PFSK-1 (cell line): ENCODE measurements around the gene HCN2.

Source experiments
- FOXP2 ChIP-seq: optimal IDR thresholded peaks from 2 replicates; pipeline ENCODE3; 2011; ENCODE audit warnings: borderline replicate concordance, control low read depth, inconsistent platforms; ENCODE audit not compliant: insufficient read depth; ENCODE audit errors: extremely low read length, extremely low read depth
- POLR2AphosphoS5 ChIP-seq: IDR thresholded peaks from 2 replicates; pipeline ENCODE4 v1.6.1; 2012; ENCODE audit warnings: low read depth, mild to moderate bottlenecking, control low read depth, low read length, moderate library complexity
- REST ChIP-seq, 2 experiments: IDR thresholded peaks; 2 replicates each; pipeline versions ENCODE4 v1.6.1 to v1.8.0; 2011 to 2012; ENCODE audit warnings: low read depth in 2 of 2, low read length in 2 of 2, control low read depth in 1 of 2, inconsistent platforms in 1 of 2, mild to moderate bottlenecking in 1 of 2, moderate library complexity in 1 of 2; ENCODE audit not compliant: insufficient read depth in 1 of 2
- SIN3A ChIP-seq: IDR thresholded peaks from 2 replicates; pipeline ENCODE4 v1.6.1; 2012; ENCODE audit warnings: mild to moderate bottlenecking, low read length, moderate library complexity, borderline replicate concordance; ENCODE audit not compliant: insufficient read depth
- TAF1 ChIP-seq: IDR thresholded peaks from 2 replicates; pipeline ENCODE4 v1.6.1; 2012; ENCODE audit warnings: low read length, control low read depth, borderline replicate concordance; ENCODE audit not compliant: insufficient read depth

The HCN2 gene

GRCh38 chr19:660793-661426, 71.2 kb downstream of the HCN2 start:
- TF ChIP-seq POLR2AphosphoS5 (no peak), SIN3A (no peak), FOXP2 (no peak), TAF1 (no peak), REST (IDR thresholded peaks at IDR 0.05; ENCODE audit: insufficient read depth in 1 of 2, low read depth in 2 of 2, low read length in 2 of 2) (no peak)

- TF ChIP-seq TAF1 (no peak), REST (IDR thresholded peaks at IDR 0.05; ENCODE audit: insufficient read depth in 1 of 2, low read depth in 2 of 2, low read length in 2 of 2) (no peak), SIN3A (no peak), POLR2AphosphoS5 (no peak), FOXP2 (no peak)
These were observed 71.9 kb downstream of the HCN2 start for GRCh38 chr19:661427-662196.

- TF ChIP-seq TAF1, result no peak
- peak; percentile 61 for TF ChIP-seq FOXP2
These were observed 72.7 kb downstream of the HCN2 start for GRCh38 chr19:662207-662961.

GRCh38 chr19:662962-663681, 73.4 kb downstream of the HCN2 start, which contains the start of gene RNF126:
TSS of gene RNF126 (minus strand) at chr19:663214. CDS start at chr19:663121, 93 bp downstream.
- TF ChIP-seq TAF1, result 0 out of 2 replicates have a peak, but pooled peaks have one; percentile 57
- TF ChIP-seq POLR2AphosphoS5, result 0 out of 2 replicates have a peak, but pooled peaks have one; percentile 30
- peak; percentile 73 for TF ChIP-seq FOXP2
- TF ChIP-seq REST (IDR thresholded peaks at IDR 0.05; ENCODE audit: insufficient read depth in 1 of 2, low read depth in 2 of 2, low read length in 2 of 2), result no peak

GRCh38 chr19:663682-664117, 74.0 kb downstream of the HCN2 start:
- TF ChIP-seq POLR2AphosphoS5 (no peak), REST (IDR thresholded peaks at IDR 0.05; ENCODE audit: insufficient read depth in 1 of 2, low read depth in 2 of 2, low read length in 2 of 2) (no peak), FOXP2 (no peak), TAF1 (no peak), SIN3A (no peak)
